Activated naive CD4-positive, alpha-beta T cell treated with anti-CD3 and anti-CD28 coated beads, Interleukin-2, amount 10 ng/mL, durations not matched to agents 7 days and 5 days (primary cell): ENCODE measurements around the gene OPTN.

ENCODE experiments used
- CTCF ChIA-PET: fragments of 350-600 bp; sonication (Branson Sonifier 250); formaldehyde crosslinking; loops from one replicate; lab custom pipeline; 2021; ENCODE audit warnings: antibody characterized with exemption; lab: Charles Lee
- DNase-seq: peaks from one replicate; pipeline ENCODE4 v3.0.0-alpha.2; 2020
- H3K27ac Mint-ChIP-seq: one replicate; pipeline ENCODE4 v1.8.0; 2021; ENCODE audit warnings: mild to moderate bottlenecking, moderate library complexity, mixed read lengths
- H3K27me3 Mint-ChIP-seq: one replicate; pipeline ENCODE4 v1.8.0; 2021; ENCODE audit warnings: mild to moderate bottlenecking, mixed read lengths
- H3K36me3 Mint-ChIP-seq: one replicate; pipeline ENCODE4 v1.8.0; 2021; ENCODE audit warnings: mixed read lengths
- H3K4me1 Mint-ChIP-seq: one replicate; pipeline ENCODE4 v1.8.0; 2021; ENCODE audit warnings: mixed read lengths
- H3K4me3 Mint-ChIP-seq: one replicate; pipeline ENCODE4 v1.8.0; 2021; ENCODE audit warnings: mild to moderate bottlenecking, moderate library complexity, mixed read lengths
- H3K9me3 Mint-ChIP-seq: one replicate; pipeline ENCODE4 v1.8.0; 2021; ENCODE audit warnings: mixed read lengths

Gene OPTN

DNA sequence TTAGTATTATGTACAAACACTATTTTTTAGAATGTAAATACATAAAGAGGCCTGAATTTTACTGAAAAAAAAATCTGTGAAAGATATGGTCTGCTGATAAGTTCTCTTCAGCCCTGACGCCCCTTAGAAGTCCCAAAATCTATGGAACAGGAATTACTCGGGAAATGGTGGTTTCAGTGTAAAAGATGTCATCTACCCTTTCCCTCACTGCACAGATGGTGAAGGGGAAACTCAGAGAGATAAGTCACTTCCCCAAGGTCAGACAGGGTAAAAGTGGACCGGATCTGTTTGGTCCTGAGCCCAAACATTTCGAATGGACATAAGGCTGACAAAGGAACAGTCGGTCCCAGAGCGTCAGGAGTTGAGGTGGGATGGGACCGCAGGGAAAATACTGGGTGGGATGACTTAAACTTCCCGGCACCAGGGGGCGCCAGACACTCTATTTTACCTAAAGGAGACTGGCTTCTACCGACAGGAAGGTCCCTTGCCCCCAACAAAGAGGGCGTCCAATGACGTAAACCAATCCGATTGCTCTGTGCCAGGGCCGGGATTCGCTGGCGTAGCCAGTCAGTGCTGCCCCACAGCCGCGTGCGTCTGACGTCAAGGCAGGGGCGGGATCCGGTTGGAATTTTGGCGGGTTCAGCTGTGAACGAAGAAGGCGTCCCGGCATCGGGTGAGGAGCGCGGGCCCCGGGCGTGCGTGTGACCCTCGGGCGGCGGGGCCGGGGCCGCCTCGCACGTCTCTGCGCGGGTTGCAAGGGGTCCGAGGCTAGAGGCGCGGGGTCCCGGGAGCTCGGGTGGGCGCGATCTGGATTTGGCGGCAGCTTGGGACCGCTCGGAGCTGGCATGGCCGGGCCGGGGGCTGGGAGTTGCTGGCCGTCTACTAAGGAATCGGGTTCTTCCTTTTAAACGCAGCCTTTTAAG is 61.2 kb downstream of the OPTN start, which contains the start of gene MCM10:
Gene MCM10, plus strand, starts transcription at position 625 of the 923 bp plus-strand sequence. CDS start 2,645 bp downstream, outside the sequence.
- Mint-ChIP-seq H3K9me3 (no peaks in the 10 kb centered on the region), H3K27ac (peak within 1 kb of the TSS; percentile 81), H3K4me1 (peaks cover 34% of the 10 kb centered on the region), H3K36me3 (peaks cover 11% of the 10 kb centered on the region), H3K27me3 (no peaks in the 10 kb centered on the region), H3K4me3 (peak within 1 kb of the TSS; percentile 88)
- DNase-seq: peak; percentile 99
- CTCF ChIA-PET: interaction anchor here (0.6 to 2.6 kb wide), 12 partner anchors 13 to 191 kb away, joined by 3 to 13 read pairs (median 3); partner anchors contain the start of gene OPTN

DNA sequence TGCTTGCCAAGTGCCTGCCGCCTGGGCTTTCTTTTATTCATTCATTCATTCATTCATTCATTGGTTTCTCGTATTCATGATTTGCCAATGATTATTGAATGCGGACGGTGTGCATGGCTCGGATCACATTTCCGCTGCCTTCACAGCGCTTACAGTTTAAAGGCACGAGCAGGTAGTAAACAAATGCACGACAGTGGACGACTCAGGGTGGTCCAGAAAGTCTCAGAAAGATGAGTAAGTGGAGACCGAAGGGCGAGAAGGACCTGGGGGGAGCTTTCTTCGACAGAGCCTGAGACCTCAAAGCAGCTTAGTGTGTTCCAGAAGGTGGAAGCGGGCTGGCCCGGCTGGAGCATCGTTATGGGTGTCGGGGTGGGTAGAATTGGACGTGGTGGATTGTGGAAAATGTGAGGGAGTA is 61.9 kb downstream of the OPTN start:
- H3K36me3 Mint-ChIP-seq: peaks cover 13% of the 10 kb centered on the region

GRCh38 chr10:13163859-13164258 is 63.9 kb downstream of the OPTN start:
- no peak for DNase-seq
- Mint-ChIP-seq H3K4me1 (peaks cover 34% of the 10 kb centered on the region), H3K27ac (no peak overlapping the region), H3K36me3 (peaks cover 19% of the 10 kb centered on the region), H3K4me3 (peak overlapping the region; percentile 17), H3K9me3 (no peaks in the 10 kb centered on the region), H3K27me3 (no peaks in the 10 kb centered on the region)
- CTCF ChIA-PET: no interaction called here

More for the DNA sequence above, 61.9 kb downstream of the OPTN start:
- Mint-ChIP-seq H3K27me3 (no peaks in the 10 kb centered on the region), H3K9me3 (no peaks in the 10 kb centered on the region), H3K4me1 (peaks cover 34% of the 10 kb centered on the region), H3K4me3 (peak overlapping the region; percentile 88), H3K27ac (peak overlapping the region; percentile 78)
- DNase-seq: peak; percentile 43
- CTCF ChIA-PET: interaction anchor here (0.6 to 2.6 kb wide), 9 partner anchors 14 to 190 kb away, joined by 3 to 13 read pairs (median 3); partner anchors contain the start of gene OPTN

DNA sequence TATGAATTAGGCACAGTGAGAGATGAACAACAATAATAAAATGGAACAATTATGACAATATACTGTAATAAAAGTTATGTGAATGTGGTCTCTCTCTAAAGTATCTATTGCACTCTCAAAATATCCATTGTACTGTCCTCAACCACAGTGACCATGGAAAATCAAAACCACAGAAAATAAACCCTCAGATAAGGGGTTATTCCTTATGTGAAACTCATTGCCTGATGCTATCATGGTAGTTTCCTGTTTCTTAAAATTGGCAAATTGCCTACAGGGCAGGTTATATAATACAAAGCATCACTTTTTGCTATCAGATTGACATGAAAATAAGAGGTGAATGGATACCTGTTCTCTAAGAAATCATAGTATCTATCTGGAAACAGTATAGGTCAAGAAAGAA is 65.2 kb downstream of the OPTN start:
- H3K9me3 Mint-ChIP-seq: no peaks in the 10 kb centered on the region
- no peak overlapping the region for H3K27ac Mint-ChIP-seq
- peaks cover 19% of the 10 kb centered on the region for H3K36me3 Mint-ChIP-seq
- peaks cover 34% of the 10 kb centered on the region for H3K4me1 Mint-ChIP-seq
- DNase-seq: no peak
- H3K4me3 Mint-ChIP-seq: no peak overlapping the region
- CTCF ChIA-PET: no interaction called here
- H3K27me3 Mint-ChIP-seq: no peaks in the 10 kb centered on the region

DNA sequence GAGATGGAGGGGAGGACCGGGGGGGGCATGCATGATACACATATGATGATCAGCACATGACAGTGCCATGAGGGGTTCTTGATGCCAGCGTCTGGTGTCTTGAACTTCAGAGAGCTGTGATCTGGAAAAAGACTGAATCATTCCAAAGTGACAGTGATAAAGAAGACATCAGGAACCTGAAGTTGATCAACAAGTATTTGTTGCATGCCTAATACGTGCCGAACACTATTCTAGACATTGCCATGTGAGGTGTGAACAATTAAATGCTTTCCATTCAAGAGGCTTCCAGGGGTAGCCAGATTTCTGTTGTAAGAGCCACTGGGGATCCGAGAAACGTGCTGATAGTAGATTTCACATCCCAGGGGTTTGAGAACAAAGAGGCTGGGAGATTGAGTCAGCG is 67.6 kb downstream of the OPTN start:
- Mint-ChIP-seq H3K9me3 (no peaks in the 10 kb centered on the region), H3K27me3 (no peaks in the 10 kb centered on the region), H3K4me3 (no peak overlapping the region), H3K36me3 (peaks cover 29% of the 10 kb centered on the region), H3K4me1 (peaks cover 16% of the 10 kb centered on the region), H3K27ac (no peak overlapping the region)
- CTCF ChIA-PET: interaction anchor here (1.0 kb wide), 1 partner anchor 9 kb away, joined by 3 read pairs; no protein-coding TSS in a partner anchor
- DNase-seq: no peak

GRCh38 chr10:13168781-13169180 is 68.8 kb downstream of the OPTN start:
- H3K36me3 Mint-ChIP-seq: peaks cover 31% of the 10 kb centered on the region
- H3K27ac Mint-ChIP-seq: no peak overlapping the region
- CTCF ChIA-PET: no interaction called here

DNA sequence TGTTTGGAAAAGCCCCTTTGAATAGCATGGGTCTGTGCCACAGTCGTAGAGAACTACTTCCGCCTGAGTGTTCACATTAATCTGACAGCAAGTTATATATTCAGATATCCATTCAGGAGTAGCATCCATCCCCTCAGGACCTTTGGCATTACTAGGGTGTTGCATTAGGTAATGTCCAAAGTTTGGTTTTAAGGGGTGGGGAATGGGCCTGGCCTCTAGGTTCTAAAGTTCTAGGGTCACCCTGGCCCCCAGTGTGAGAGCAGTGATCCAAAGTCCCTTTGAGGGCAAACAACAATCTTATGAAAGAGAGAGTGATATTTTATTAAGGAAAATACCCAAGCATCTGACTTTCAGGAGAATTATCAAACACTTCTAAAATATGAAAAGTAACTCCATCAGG is 73.7 kb downstream of the OPTN start:
- CTCF ChIA-PET: no interaction called here
- H3K4me3 Mint-ChIP-seq: no peak overlapping the region
- peaks cover 35% of the 10 kb centered on the region for H3K36me3 Mint-ChIP-seq
- DNase-seq: no peak
- H3K4me1 Mint-ChIP-seq: no peaks in the 10 kb centered on the region
- H3K27me3 Mint-ChIP-seq: no peaks in the 10 kb centered on the region
- no peak overlapping the region for H3K27ac Mint-ChIP-seq
- H3K9me3 Mint-ChIP-seq: no peaks in the 10 kb centered on the region

More at GRCh38 chr10:13168781-13169180, 68.8 kb downstream of the OPTN start:
- DNase-seq: no peak
- Mint-ChIP-seq H3K27me3 (no peaks in the 10 kb centered on the region), H3K9me3 (no peaks in the 10 kb centered on the region), H3K4me3 (no peak overlapping the region), H3K4me1 (peaks cover 7% of the 10 kb centered on the region)

DNA sequence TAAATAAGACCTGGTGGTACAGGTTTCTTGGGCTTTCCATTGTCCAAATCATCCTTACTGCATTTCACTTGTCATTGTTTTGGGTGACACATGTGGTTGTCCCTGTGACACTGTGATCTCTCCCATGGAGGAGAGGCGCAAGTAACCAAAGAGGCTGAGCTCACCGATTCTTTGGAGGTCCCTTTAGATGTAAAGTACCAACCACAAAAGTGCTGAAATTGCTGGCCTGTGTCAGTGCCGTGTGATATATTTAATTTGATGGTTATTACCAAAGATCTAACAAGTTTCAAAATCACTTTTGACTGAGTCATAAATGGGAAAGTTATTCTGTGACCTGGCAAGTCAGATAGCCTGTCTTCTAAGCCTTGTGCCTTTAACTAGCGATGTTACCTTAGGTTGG is 80.8 kb downstream of the OPTN start:
- no peak for DNase-seq
- H3K36me3 Mint-ChIP-seq: peaks cover 52% of the 10 kb centered on the region
- no peak overlapping the region for H3K4me3 Mint-ChIP-seq
- no peaks in the 10 kb centered on the region for H3K27me3 Mint-ChIP-seq
- CTCF ChIA-PET: no interaction called here
- H3K4me1 Mint-ChIP-seq: no peaks in the 10 kb centered on the region
- H3K27ac Mint-ChIP-seq: no peak overlapping the region
- no peaks in the 10 kb centered on the region for H3K9me3 Mint-ChIP-seq

- Mint-ChIP-seq H3K36me3 (peaks cover 61% of the 10 kb centered on the region), H3K9me3 (no peaks in the 10 kb centered on the region), H3K4me1 (no peaks in the 10 kb centered on the region), H3K4me3 (no peak overlapping the region), H3K27ac (no peak overlapping the region), H3K27me3 (no peaks in the 10 kb centered on the region)
- no peak for DNase-seq
- CTCF ChIA-PET: no interaction called here
Observed at GRCh38 chr10:13182424-13182823, 82.5 kb downstream of the OPTN start.

DNA sequence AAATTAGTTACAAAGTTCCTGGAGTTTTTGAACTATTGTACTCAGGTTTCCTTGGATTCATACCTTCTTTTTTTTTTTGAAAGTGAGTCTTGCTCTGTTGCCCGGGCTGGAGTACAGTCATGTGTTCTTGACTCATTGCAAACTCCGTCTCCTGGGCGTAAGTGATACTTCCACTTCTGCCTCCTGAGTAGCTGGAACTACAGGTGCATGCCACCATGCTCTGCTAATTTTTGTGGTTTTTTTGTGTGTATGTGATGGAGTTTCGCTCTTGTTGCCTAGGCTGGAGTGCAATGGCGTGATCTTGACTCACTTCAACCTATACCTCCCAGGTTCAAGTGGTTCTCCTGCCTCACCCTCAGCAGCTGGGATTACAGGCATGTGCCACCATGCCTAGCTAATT is 83.7 kb downstream of the OPTN start:
- Mint-ChIP-seq H3K36me3 (peaks cover 52% of the 10 kb centered on the region), H3K4me1 (no peaks in the 10 kb centered on the region), H3K4me3 (no peak overlapping the region), H3K9me3 (no peaks in the 10 kb centered on the region), H3K27ac (no peak overlapping the region), H3K27me3 (no peaks in the 10 kb centered on the region)
- CTCF ChIA-PET: no interaction called here
- no peak for DNase-seq

DNA sequence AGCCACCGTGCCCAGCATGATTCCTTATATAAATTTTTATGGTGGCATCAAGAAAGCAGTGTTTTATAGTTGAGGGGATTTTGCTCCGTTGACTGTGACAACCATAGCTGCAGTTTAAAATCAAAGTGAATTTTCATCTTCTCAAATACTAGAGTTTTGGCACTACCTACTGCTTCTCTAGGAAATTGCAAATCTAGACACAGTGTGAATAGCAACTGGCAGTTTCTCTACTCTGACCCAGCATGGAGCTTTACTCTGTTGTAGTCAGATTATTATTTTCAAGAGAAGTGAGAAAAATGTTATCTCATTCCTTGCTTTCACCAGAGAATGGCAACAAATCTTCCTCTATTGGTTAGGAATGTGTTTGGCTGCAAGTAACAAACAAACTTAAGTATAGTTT is 84.3 kb downstream of the OPTN start:
- peaks cover 51% of the 10 kb centered on the region for H3K36me3 Mint-ChIP-seq
- CTCF ChIA-PET: no interaction called here

DNA sequence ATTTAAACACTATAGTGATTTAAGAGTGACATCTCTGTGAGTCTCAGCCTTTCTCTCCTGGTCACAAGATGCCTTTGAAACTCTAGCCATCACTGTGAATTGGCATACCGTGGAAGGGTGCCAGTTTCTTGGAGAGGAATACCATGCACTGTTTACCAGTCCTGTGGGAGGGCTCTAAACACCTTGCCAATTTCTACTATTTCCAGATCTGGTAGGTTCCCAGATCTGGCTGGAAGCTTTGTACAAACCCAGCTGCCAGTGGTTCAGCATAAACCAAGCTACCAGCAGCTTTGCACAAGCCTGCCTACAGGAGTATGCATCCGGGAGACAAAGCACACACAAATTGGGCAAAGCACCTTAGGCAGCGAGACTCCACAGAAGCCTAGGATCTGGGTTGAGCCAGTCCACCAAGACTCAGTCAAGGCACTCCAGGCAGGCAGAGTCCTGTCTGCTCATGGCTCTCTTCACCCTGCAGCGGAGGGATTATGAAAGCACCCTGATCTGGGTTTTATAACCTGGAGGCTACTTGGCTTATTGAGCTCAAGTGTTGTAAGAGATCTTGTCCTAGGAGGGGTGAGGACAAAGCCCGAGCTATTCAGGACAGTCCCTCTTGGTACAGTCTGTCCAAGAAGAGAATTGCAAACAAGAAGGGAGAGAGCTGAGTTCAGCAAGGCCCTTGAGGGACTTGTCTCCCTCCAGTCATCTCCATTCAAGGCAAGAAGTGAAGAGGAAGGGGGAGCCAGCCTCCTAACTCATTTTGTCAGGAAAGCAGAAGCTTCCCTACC is 85.0 kb downstream of the OPTN start:
- no peaks in the 10 kb centered on the region for H3K4me1 Mint-ChIP-seq
- H3K27ac Mint-ChIP-seq: no peak overlapping the region
- H3K9me3 Mint-ChIP-seq: no peaks in the 10 kb centered on the region
- CTCF ChIA-PET: no interaction called here
- H3K4me3 Mint-ChIP-seq: no peak overlapping the region
- no peaks in the 10 kb centered on the region for H3K27me3 Mint-ChIP-seq
- H3K36me3 Mint-ChIP-seq: peaks cover 49% of the 10 kb centered on the region
- no peak for DNase-seq

More for the DNA sequence above, 84.3 kb downstream of the OPTN start:
- Mint-ChIP-seq H3K9me3 (no peaks in the 10 kb centered on the region), H3K27me3 (no peaks in the 10 kb centered on the region), H3K4me1 (no peaks in the 10 kb centered on the region), H3K27ac (no peak overlapping the region), H3K4me3 (no peak overlapping the region)
- no peak for DNase-seq

GRCh38 chr10:13187135-13187534 is 87.2 kb downstream of the OPTN start:
- CTCF ChIA-PET: no interaction called here
- Mint-ChIP-seq H3K27ac (no peak overlapping the region), H3K4me1 (no peaks in the 10 kb centered on the region), H3K36me3 (peaks cover 45% of the 10 kb centered on the region), H3K9me3 (no peaks in the 10 kb centered on the region), H3K27me3 (no peaks in the 10 kb centered on the region), H3K4me3 (no peak overlapping the region)
- no peak for DNase-seq
